Measurements from ENCODE around the gene MINAR1.

The MINAR1 gene

DNA sequence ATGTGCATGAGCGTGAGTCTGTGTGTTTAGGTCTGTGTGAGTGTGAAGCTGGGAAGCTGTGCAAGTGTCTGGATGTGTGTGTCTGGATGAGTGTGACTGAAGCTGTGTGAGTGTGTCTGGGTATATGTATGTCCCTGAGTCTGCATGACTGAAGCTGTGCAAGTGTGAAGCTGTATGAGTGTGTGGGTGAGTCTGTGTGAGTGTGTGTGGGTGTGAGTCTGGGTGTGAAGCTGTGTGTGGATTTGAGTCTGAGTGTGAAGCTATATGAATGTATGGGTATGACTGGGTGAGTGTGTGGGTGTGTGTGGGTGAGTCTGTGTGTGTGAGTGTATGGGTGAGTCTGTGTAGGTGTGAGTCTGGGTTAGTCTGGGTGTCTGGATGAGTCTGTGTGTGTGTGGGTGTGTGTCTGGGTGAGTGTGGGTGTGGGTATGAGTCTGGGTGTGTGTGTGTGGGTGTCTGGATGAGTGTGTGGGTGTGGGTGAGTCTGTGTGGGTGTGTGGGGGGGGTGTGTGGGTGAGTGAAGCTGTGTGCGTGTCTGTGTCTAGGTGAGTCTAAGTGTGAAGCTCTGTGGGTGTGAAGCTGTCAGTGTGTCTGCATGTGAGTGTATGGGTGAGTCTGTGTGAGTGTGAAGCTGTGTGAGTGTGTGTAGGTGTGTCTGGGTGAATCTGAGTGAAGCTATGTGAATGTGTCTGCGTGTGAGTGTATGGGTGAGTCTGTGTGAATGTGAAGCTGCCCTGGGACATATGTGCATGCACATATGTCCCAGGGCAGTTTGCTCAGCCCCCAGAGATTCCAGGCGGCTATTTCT is 20.3 kb downstream of the MINAR1 start:
- H3K9ac ChIP-seq (ENCODE audit: low read depth, low read length) = no peak overlapping the region
- no peaks in the 10 kb centered on the region for H3K27me3 ChIP-seq (ENCODE audit: control insufficient read depth, insufficient read depth, low read length)
- no peak overlapping the region for H3K4me3 ChIP-seq (ENCODE audit: low read length)
- H3K9me3 ChIP-seq (replicated peaks; ENCODE audit: low read length) = no peaks in the 10 kb centered on the region
- no peak overlapping the region for H3K4me2 ChIP-seq (ENCODE audit: low read length)
- no peaks in the 10 kb centered on the region for H3K4me1 ChIP-seq (ENCODE audit: control insufficient read depth, insufficient read depth, low read length)
- no peaks in the 10 kb centered on the region for H3K36me3 ChIP-seq (ENCODE audit: insufficient read depth, low read length)

DNA sequence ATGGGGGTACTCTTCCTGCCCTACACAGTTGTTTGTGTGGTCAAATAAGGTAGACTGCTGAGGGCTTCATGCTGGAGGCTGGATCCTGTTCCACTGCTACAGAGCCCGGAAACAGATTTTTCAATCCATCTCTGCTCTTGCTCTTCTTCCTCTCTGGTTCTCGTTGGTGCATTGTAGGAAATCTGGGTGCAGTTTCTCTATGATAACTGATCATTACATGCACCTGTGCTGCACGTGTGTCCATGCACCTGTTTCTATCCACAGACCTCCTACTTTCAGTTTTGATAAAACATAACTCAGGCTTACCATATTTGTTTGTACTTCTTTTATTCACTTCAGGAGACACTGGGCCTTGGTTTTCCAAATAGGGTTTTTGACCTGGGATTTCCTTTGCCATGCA is 21.3 kb downstream of the MINAR1 start:
- no peaks in the 10 kb centered on the region for H3K36me3 ChIP-seq (ENCODE audit: insufficient read depth, low read length)
- H3K4me3 ChIP-seq (ENCODE audit: low read length) = no peak overlapping the region
- no peak overlapping the region for H3K4me2 ChIP-seq (ENCODE audit: low read length)
- H3K9ac ChIP-seq (ENCODE audit: low read depth, low read length) = no peak overlapping the region
- H3K4me1 ChIP-seq (ENCODE audit: control insufficient read depth, insufficient read depth, low read length) = no peaks in the 10 kb centered on the region
- no peaks in the 10 kb centered on the region for H3K27me3 ChIP-seq (ENCODE audit: control insufficient read depth, insufficient read depth, low read length)
- no peaks in the 10 kb centered on the region for H3K9me3 ChIP-seq (replicated peaks; ENCODE audit: low read length)

DNA sequence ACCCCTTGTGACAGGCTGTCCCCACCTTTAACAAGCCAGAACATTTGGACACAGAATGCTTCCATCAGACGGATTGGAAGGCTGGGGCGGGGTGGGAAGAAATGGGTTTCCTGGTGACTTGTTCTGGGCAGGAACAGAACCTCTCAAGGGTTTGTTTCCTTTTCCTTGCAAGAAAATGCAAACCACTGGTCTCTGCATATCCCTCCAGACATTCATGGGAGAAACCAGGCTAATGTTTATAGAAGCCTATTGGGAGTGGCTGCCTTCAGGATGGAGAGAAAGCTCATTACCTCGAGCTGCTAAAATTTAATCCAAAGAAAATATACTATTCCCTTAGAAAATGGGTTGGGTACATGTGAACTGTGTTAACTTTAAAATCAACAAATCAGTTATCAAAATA is 21.9 kb downstream of the MINAR1 start:
- Histone ChIP-seq H3K4me3 (ENCODE audit: low read length) (no peak overlapping the region), H3K9ac (ENCODE audit: low read depth, low read length) (no peak overlapping the region), H3K4me1 (ENCODE audit: control insufficient read depth, insufficient read depth, low read length) (no peaks in the 10 kb centered on the region), H3K36me3 (ENCODE audit: insufficient read depth, low read length) (no peaks in the 10 kb centered on the region), H3K9me3 (replicated peaks; ENCODE audit: low read length) (no peaks in the 10 kb centered on the region), H3K4me2 (ENCODE audit: low read length) (no peak overlapping the region), H3K27me3 (ENCODE audit: control insufficient read depth, insufficient read depth, low read length) (no peaks in the 10 kb centered on the region)

DNA sequence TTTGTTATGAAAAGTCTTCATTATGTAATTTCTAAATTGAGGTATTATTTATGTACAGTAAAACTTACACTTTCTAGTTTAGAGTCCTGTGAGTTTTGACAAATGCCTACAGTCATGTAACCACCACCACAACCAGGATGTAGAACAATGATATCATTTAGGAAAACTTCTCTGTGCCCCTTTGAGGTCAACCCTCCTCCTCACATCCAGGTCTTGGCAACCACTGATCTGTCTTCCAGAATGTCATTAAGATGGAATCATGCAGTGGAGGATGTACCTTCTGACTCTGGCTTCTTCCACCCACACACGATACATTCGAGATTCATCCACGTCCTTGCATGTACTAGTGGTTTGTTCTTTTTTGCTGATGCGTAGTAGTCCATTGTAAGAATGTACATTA is 23.2 kb downstream of the MINAR1 start:
- Histone ChIP-seq H3K36me3 (ENCODE audit: insufficient read depth, low read length) (no peaks in the 10 kb centered on the region), H3K9me3 (replicated peaks; ENCODE audit: low read length) (no peaks in the 10 kb centered on the region), H3K4me1 (ENCODE audit: control insufficient read depth, insufficient read depth, low read length) (no peaks in the 10 kb centered on the region), H3K4me3 (ENCODE audit: low read length) (no peak overlapping the region), H3K27me3 (ENCODE audit: control insufficient read depth, insufficient read depth, low read length) (no peaks in the 10 kb centered on the region), H3K9ac (ENCODE audit: low read depth, low read length) (no peak overlapping the region), H3K4me2 (ENCODE audit: low read length) (no peak overlapping the region)

DNA sequence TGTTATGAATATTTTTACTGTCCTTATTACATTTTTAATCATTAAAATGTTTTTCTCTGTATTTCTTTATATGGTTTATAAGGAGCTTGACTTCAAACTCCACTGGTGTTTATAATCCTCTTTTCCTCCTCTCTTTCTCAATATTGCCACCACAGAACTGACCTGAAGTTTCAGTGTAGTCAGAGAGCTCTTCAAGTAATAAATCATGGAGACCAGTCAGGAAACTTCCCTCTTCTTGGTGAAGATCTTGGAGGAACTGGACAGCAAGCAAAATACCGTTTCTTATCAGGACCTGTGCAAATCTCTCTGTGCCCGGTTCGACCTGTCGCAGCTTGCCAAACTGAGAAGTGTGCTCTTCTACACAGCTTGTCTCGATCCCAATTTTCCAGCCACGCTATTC is 23.8 kb downstream of the MINAR1 start:
- Histone ChIP-seq H3K9me3 (replicated peaks; ENCODE audit: low read length) (no peaks in the 10 kb centered on the region), H3K27me3 (ENCODE audit: control insufficient read depth, insufficient read depth, low read length) (no peaks in the 10 kb centered on the region), H3K9ac (ENCODE audit: low read depth, low read length) (no peak overlapping the region), H3K4me3 (ENCODE audit: low read length) (no peak overlapping the region), H3K4me2 (ENCODE audit: low read length) (no peak overlapping the region), H3K36me3 (ENCODE audit: insufficient read depth, low read length) (no peaks in the 10 kb centered on the region), H3K4me1 (ENCODE audit: control insufficient read depth, insufficient read depth, low read length) (no peaks in the 10 kb centered on the region)

DNA sequence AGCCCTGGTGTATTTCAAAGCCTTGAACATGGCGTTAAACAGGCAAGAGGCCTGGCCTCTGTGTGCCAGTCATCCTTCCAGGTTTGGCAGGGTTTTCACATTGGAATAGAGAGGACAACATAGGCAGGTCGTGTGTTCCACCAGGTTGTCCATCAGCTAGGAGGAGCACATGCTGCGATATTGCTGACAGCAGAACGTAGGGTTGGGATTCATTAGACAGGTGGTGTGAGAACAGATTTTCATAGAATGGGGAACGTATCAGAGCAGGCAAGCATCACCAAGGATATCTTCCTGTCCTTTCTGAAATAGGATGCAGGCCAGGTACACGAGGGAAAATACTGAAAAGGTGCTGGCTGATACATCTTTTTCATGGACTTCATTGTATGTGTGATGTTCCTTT is 26.4 kb downstream of the MINAR1 start:
- H3K4me1 ChIP-seq (ENCODE audit: control insufficient read depth, insufficient read depth, low read length) = no peaks in the 10 kb centered on the region
- no peaks in the 10 kb centered on the region for H3K36me3 ChIP-seq (ENCODE audit: insufficient read depth, low read length)

DNA sequence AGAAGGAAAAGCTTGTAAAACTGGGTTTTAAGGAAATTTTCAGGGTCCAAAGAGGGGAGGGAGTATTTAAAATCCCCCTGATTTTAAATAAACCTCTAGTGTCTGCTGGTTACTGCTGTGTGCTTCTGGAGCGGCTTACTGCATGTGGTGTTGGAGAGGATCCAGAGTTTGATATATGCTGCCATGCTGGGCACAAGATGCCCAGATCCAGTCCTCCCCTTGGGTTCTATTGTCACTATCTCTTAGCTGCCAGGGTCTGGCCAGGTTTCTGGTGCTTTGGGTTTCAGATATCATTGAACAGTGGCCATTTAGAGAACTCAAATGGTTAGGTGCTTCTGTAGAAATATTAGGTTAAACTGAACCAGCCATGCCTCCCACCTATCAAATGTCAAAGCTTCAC is 27.5 kb downstream of the MINAR1 start:
- H3K4me3 ChIP-seq (ENCODE audit: low read length) = no peak overlapping the region
- no peaks in the 10 kb centered on the region for H3K9me3 ChIP-seq (replicated peaks; ENCODE audit: low read length)
- H3K9ac ChIP-seq (ENCODE audit: low read depth, low read length) = no peak overlapping the region
- no peaks in the 10 kb centered on the region for H3K36me3 ChIP-seq (ENCODE audit: insufficient read depth, low read length)
- H3K4me1 ChIP-seq (ENCODE audit: control insufficient read depth, insufficient read depth, low read length) = no peaks in the 10 kb centered on the region
- no peaks in the 10 kb centered on the region for H3K27me3 ChIP-seq (ENCODE audit: control insufficient read depth, insufficient read depth, low read length)
- H3K4me2 ChIP-seq (ENCODE audit: low read length) = no peak overlapping the region

More for the DNA sequence above, 26.4 kb downstream of the MINAR1 start:
- Histone ChIP-seq H3K9ac (ENCODE audit: low read depth, low read length) (no peak overlapping the region), H3K4me3 (ENCODE audit: low read length) (no peak overlapping the region), H3K27me3 (ENCODE audit: control insufficient read depth, insufficient read depth, low read length) (no peaks in the 10 kb centered on the region), H3K9me3 (replicated peaks; ENCODE audit: low read length) (no peaks in the 10 kb centered on the region), H3K4me2 (ENCODE audit: low read length) (no peak overlapping the region)

DNA sequence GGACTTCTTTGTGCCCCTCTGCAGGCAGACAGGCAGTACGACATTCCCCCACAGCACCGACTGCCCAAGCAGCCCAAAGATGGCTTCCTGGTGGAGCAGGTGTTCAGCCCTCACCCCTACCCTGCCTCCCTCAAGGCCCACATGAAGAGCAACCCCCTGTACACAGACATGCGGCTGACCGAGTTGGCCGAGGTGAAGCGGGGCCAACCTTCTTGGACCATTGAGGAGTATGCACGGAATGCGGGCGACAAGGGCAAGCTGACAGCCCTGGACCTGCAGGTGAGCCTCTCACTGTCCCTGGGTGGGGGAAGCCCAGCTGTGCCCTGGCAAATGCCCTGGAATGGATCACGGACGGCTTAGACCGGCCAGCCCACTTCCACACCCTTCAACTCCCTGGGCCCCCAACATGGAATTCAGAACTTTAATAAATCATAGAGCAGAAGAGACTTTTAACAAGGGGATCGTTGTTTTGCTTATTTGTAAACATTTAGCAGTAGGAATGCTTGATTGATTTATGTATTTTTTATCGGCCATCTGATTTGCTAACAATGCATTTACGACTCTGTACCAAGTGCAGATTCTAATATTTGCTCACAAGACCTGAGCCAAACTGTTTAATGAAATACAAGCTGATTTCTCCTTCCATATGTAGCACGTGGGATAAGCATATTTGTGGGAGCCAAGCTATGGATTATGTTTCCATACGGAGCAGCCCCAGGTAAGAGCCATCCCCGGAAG is 31.1 kb downstream of the MINAR1 start:
- Histone ChIP-seq H3K4me3 (ENCODE audit: low read length) (no peak overlapping the region), H3K4me2 (ENCODE audit: low read length) (no peak overlapping the region), H3K9ac (ENCODE audit: low read depth, low read length) (no peak overlapping the region), H3K9me3 (replicated peaks; ENCODE audit: low read length) (no peaks in the 10 kb centered on the region), H3K4me1 (ENCODE audit: control insufficient read depth, insufficient read depth, low read length) (no peaks in the 10 kb centered on the region), H3K27me3 (ENCODE audit: control insufficient read depth, insufficient read depth, low read length) (no peaks in the 10 kb centered on the region), H3K36me3 (ENCODE audit: insufficient read depth, low read length) (no peaks in the 10 kb centered on the region)

DNA sequence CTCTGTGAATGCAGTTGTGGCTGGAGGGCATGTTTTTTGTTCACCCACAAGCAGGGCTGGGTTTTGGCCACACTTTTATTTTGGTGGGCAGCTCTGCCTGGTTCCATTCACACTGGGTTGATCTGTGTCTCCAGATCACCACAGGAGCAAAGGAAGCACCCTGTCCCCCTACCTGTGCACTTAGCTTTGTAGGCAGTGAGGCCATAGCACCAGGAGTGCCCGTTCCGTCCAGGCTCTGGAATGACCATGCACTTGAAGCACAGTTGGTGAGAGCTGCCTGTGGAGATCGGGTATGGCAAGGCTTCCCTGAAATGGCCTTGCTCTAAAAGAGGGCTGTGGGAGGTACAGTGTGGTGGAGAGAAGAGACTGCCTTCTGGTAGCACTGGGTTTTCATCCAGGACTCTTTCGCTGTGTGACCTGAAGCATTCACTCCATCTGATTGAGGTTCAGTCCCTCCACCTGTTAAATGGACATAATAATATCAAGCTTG is 31.7 kb downstream of the MINAR1 start:
- H3K4me3 ChIP-seq (ENCODE audit: low read length) = no peak overlapping the region
- no peaks in the 10 kb centered on the region for H3K27me3 ChIP-seq (ENCODE audit: control insufficient read depth, insufficient read depth, low read length)
- H3K36me3 ChIP-seq (ENCODE audit: insufficient read depth, low read length) = no peaks in the 10 kb centered on the region
- no peak overlapping the region for H3K9ac ChIP-seq (ENCODE audit: low read depth, low read length)
- no peaks in the 10 kb centered on the region for H3K9me3 ChIP-seq (replicated peaks; ENCODE audit: low read length)
- no peak overlapping the region for H3K4me2 ChIP-seq (ENCODE audit: low read length)
- H3K4me1 ChIP-seq (ENCODE audit: control insufficient read depth, insufficient read depth, low read length) = no peaks in the 10 kb centered on the region

DNA sequence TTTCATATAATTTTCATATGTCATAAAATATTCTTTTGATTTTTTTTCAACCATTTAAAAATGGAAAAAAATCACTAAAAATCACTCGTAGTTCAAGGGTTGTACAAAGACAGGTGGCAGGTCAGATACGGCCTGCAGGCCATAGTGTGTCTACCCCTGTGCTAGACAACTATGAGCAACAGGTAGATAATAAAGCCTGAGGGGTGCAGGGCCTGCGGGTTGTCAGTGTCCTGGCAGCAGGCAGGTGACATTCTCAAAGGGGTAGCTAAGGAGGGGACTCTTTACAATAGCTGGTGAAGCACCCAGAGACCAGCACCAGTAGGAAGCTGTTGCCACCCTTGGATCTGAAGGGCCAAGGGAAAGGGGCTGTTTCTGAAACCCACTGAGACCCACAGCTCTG is 34.4 kb downstream of the MINAR1 start:
- Histone ChIP-seq H3K9me3 (replicated peaks; ENCODE audit: low read length) (no peaks in the 10 kb centered on the region), H3K9ac (ENCODE audit: low read depth, low read length) (no peak overlapping the region), H3K4me2 (ENCODE audit: low read length) (no peak overlapping the region), H3K4me1 (ENCODE audit: control insufficient read depth, insufficient read depth, low read length) (no peaks in the 10 kb centered on the region), H3K4me3 (ENCODE audit: low read length) (no peak overlapping the region), H3K27me3 (ENCODE audit: control insufficient read depth, insufficient read depth, low read length) (no peaks in the 10 kb centered on the region), H3K36me3 (ENCODE audit: insufficient read depth, low read length) (no peaks in the 10 kb centered on the region)

DNA sequence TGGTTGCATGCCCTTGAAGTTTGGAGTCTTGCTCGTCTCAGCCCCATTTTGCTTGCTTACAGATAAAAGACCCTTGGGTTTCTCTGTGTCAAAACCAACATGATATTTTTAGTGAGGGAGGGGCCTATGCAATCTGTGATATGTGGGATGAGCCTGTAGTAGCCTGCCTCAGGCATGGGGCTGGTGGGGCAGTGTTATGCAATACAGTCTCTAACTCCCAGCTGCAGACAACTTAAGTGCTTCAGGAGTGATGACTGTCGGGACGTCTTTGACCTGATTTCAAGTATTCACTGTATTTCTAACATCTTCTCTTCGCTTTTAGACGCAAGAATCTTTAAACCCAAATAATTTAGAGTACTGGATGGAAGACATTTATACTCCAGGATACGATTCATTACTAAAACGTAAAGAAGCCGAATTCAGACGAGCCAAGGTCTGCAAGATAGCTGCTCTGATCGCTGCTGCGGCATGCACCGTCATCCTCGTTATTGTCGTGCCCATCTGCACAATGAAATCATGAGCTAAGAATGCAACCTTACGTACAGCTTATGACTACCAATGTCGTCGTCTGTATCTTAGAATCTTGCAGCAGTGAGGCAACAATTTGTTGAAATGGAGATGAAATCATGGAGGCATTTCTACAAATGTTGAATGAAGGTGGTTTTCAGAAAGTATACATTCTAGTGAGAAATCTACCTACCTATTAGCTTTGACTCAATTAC is 35.9 kb downstream of the MINAR1 start:
- Histone ChIP-seq H3K9me3 (replicated peaks; ENCODE audit: low read length) (no peaks in the 10 kb centered on the region), H3K36me3 (ENCODE audit: insufficient read depth, low read length) (no peaks in the 10 kb centered on the region), H3K9ac (ENCODE audit: low read depth, low read length) (no peak overlapping the region), H3K4me3 (ENCODE audit: low read length) (no peak overlapping the region), H3K4me2 (ENCODE audit: low read length) (no peak overlapping the region), H3K27me3 (ENCODE audit: control insufficient read depth, insufficient read depth, low read length) (no peaks in the 10 kb centered on the region), H3K4me1 (ENCODE audit: control insufficient read depth, insufficient read depth, low read length) (no peaks in the 10 kb centered on the region)

All from skeletal muscle satellite cell (primary cell).